Activated naive CD4-positive, alpha-beta T cell treated with Interleukin-2 at 50 U/mL for 16 hours (primary cell): ENCODE measurements around the gene NOVA1.
"Not testable (repeated sequence)": the region's sequence is repeated elsewhere in the genome, so short reads cannot be mapped to it uniquely, and the experiment has no call there.

Experiments used
- DNase-seq: peaks from one replicate; pipeline ENCODE4 v3.0.0-alpha.2; 2020

Gene NOVA1

GRCh38 chr14:26597589-26598080 lies at the start of gene NOVA1:
NOVA1 (minus strand) TSS chr14:26598033; CDS start chr14:26597436, 597 bp downstream.
- DNase-seq: no peak

- not testable (repeated sequence) for DNase-seq
Measured at GRCh38 chr14:26645057-26645456, 47.2 kb upstream of the NOVA1 start.

GRCh38 chr14:26636561-26636960 lies 38.7 kb upstream of the NOVA1 start:
- DNase-seq: no peak

GRCh38 chr14:26634946-26635345 lies 37.1 kb upstream of the NOVA1 start:
- DNase-seq: not testable (repeated sequence)

- DNase-seq: no peak
Measured at GRCh38 chr14:26626256-26626655, 28.4 kb upstream of the NOVA1 start.

- DNase-seq: no peak
Measured at GRCh38 chr14:26622611-26623010, 24.8 kb upstream of the NOVA1 start.

GRCh38 chr14:26621807-26622560 lies 24.2 kb upstream of the NOVA1 start:
- DNase-seq: no peak

GRCh38 chr14:26621364-26621763 lies 23.5 kb upstream of the NOVA1 start:
- no peak for DNase-seq

GRCh38 chr14:26611259-26611658 lies 13.4 kb upstream of the NOVA1 start:
- no peak for DNase-seq

- DNase-seq: no peak
Measured at GRCh38 chr14:26606729-26607312, 9.0 kb upstream of the NOVA1 start.

- no peak for DNase-seq
Measured at GRCh38 chr14:26605602-26606001, 7.8 kb upstream of the NOVA1 start.

- DNase-seq: no peak
Measured at GRCh38 chr14:26602902-26603301, 5.1 kb upstream of the NOVA1 start.

GRCh38 chr14:26601856-26602255 lies 4.0 kb upstream of the NOVA1 start:
- DNase-seq: no peak

- DNase-seq: no peak
Measured at GRCh38 chr14:26599291-26599690, 1.5 kb upstream of the NOVA1 start.

- DNase-seq: no peak
Measured at GRCh38 chr14:26598672-26599131, 869 bp upstream of the NOVA1 start.

- no peak for DNase-seq
Measured at GRCh38 chr14:26598081-26598671, 343 bp upstream of the NOVA1 start.

GRCh38 chr14:26597071-26597588 lies 703 bp downstream of the NOVA1 start:
- no peak for DNase-seq

- no peak for DNase-seq
Measured at GRCh38 chr14:26596543-26597061, 1.2 kb downstream of the NOVA1 start.

GRCh38 chr14:26595926-26596542 lies 1.8 kb downstream of the NOVA1 start:
- no peak for DNase-seq

- no peak for DNase-seq
Measured at GRCh38 chr14:26594756-26595545, 2.9 kb downstream of the NOVA1 start.

GRCh38 chr14:26594148-26594547 lies 3.7 kb downstream of the NOVA1 start:
- no peak for DNase-seq

- no peak for DNase-seq
Measured at GRCh38 chr14:26593357-26593756, 4.5 kb downstream of the NOVA1 start.
